ENCODE data around the gene RFT1.
A peak's percentile ranks its signal among the peaks of the same experiment; 100 is the strongest.

The RFT1 gene

GRCh38 chr3:53130179-53131061 lies at the start of gene RFT1:
Gene RFT1 (minus strand): TSS chr3:53130435. CDS start chr3:53130400, 35 bp downstream.
- Histone ChIP-seq H3K27me3 (ENCODE audit: control insufficient read depth in 1 of 2, insufficient read depth in 2 of 2, low read length in 2 of 2) (no peaks in the 10 kb centered on the region), H3K36me3 (ENCODE audit: control insufficient read depth in 2 of 2, insufficient read depth in 2 of 2, low read length in 2 of 2) (peaks cover 7 to 10% of the 10 kb centered on the region in 2 donors), H3K9ac (ENCODE audit: low read length in 2 of 2) (peak within 1 kb of the TSS; percentile 90 to 98), H3K4me3 (ENCODE audit: low read length in 2 of 2) (peak within 1 kb of the TSS; percentile 80 to 96), H3K27ac (ENCODE audit: low read length) (peak within 1 kb of the TSS; percentile 96), H3K4me1 (ENCODE audit: control insufficient read depth, insufficient read depth, low read length) (peaks cover 21% of the 10 kb centered on the region), H3K9me3 (ENCODE audit: control insufficient read depth in 2 of 2, low read length in 2 of 2) (no peaks in the 10 kb centered on the region)

GRCh38 chr3:53179580-53179979 lies 49.3 kb upstream of the RFT1 start:
- H3K9ac ChIP-seq (ENCODE audit: low read length in 2 of 2): no peak overlapping the region
- H3K27me3 ChIP-seq (ENCODE audit: control insufficient read depth in 1 of 2, insufficient read depth in 2 of 2, low read length in 2 of 2): no peaks in the 10 kb centered on the region
- peaks cover 10 to 21% of the 10 kb centered on the region in 2 donors for H3K36me3 ChIP-seq (ENCODE audit: control insufficient read depth in 2 of 2, insufficient read depth in 2 of 2, low read length in 2 of 2)
- H3K4me1 ChIP-seq (ENCODE audit: control insufficient read depth, insufficient read depth, low read length): no peaks in the 10 kb centered on the region
- no peaks in the 10 kb centered on the region for H3K9me3 ChIP-seq (ENCODE audit: control insufficient read depth in 2 of 2, low read length in 2 of 2)
- H3K27ac ChIP-seq (ENCODE audit: low read length): no peak overlapping the region
- no peak overlapping the region for H3K4me3 ChIP-seq (ENCODE audit: low read length in 2 of 2)

GRCh38 chr3:53178246-53178645 lies 48.0 kb upstream of the RFT1 start:
- Histone ChIP-seq H3K9me3 (ENCODE audit: control insufficient read depth in 2 of 2, low read length in 2 of 2) (no peaks in the 10 kb centered on the region), H3K27ac (ENCODE audit: low read length) (no peak overlapping the region), H3K27me3 (ENCODE audit: control insufficient read depth in 1 of 2, insufficient read depth in 2 of 2, low read length in 2 of 2) (no peaks in the 10 kb centered on the region), H3K4me3 (ENCODE audit: low read length in 2 of 2) (no peak overlapping the region), H3K4me1 (ENCODE audit: control insufficient read depth, insufficient read depth, low read length) (no peaks in the 10 kb centered on the region), H3K9ac (ENCODE audit: low read length in 2 of 2) (no peak overlapping the region), H3K36me3 (ENCODE audit: control insufficient read depth in 2 of 2, insufficient read depth in 2 of 2, low read length in 2 of 2) (peaks cover 10 to 23% of the 10 kb centered on the region in 2 donors)

- Histone ChIP-seq H3K27ac (ENCODE audit: low read length) (no peak overlapping the region), H3K9ac (ENCODE audit: low read length in 2 of 2) (no peak overlapping the region), H3K4me3 (ENCODE audit: low read length in 2 of 2) (no peak overlapping the region), H3K27me3 (ENCODE audit: control insufficient read depth in 1 of 2, insufficient read depth in 2 of 2, low read length in 2 of 2) (no peaks in the 10 kb centered on the region), H3K4me1 (ENCODE audit: control insufficient read depth, insufficient read depth, low read length) (no peaks in the 10 kb centered on the region), H3K36me3 (ENCODE audit: control insufficient read depth in 2 of 2, insufficient read depth in 2 of 2, low read length in 2 of 2) (peaks cover 6 to 13% of the 10 kb centered on the region in 2 donors), H3K9me3 (ENCODE audit: control insufficient read depth in 2 of 2, low read length in 2 of 2) (no peaks in the 10 kb centered on the region)
Observed at GRCh38 chr3:53175613-53176540, 45.6 kb upstream of the RFT1 start.

GRCh38 chr3:53174346-53175250 lies 44.4 kb upstream of the RFT1 start:
- Histone ChIP-seq H3K4me3 (ENCODE audit: low read length in 2 of 2) (no peak overlapping the region), H3K9me3 (ENCODE audit: control insufficient read depth in 2 of 2, low read length in 2 of 2) (no peaks in the 10 kb centered on the region), H3K36me3 (ENCODE audit: control insufficient read depth in 2 of 2, insufficient read depth in 2 of 2, low read length in 2 of 2) (peaks cover 0 to 8% of the 10 kb centered on the region in 2 donors), H3K27me3 (ENCODE audit: control insufficient read depth in 1 of 2, insufficient read depth in 2 of 2, low read length in 2 of 2) (no peaks in the 10 kb centered on the region), H3K4me1 (ENCODE audit: control insufficient read depth, insufficient read depth, low read length) (peaks cover 3% of the 10 kb centered on the region), H3K9ac (ENCODE audit: low read length in 2 of 2) (no peak overlapping the region), H3K27ac (ENCODE audit: low read length) (no peak overlapping the region)

GRCh38 chr3:53173107-53173506 lies 42.9 kb upstream of the RFT1 start:
- Histone ChIP-seq H3K9me3 (ENCODE audit: control insufficient read depth in 2 of 2, low read length in 2 of 2) (no peaks in the 10 kb centered on the region), H3K9ac (ENCODE audit: low read length in 2 of 2) (no peak overlapping the region), H3K4me3 (ENCODE audit: low read length in 2 of 2) (no peak overlapping the region), H3K4me1 (ENCODE audit: control insufficient read depth, insufficient read depth, low read length) (peaks cover 3% of the 10 kb centered on the region), H3K36me3 (ENCODE audit: control insufficient read depth in 2 of 2, insufficient read depth in 2 of 2, low read length in 2 of 2) (peaks cover 0 to 2% of the 10 kb centered on the region in 2 donors), H3K27ac (ENCODE audit: low read length) (no peak overlapping the region), H3K27me3 (ENCODE audit: control insufficient read depth in 1 of 2, insufficient read depth in 2 of 2, low read length in 2 of 2) (no peaks in the 10 kb centered on the region)

- Histone ChIP-seq H3K27me3 (ENCODE audit: control insufficient read depth in 1 of 2, insufficient read depth in 2 of 2, low read length in 2 of 2) (no peaks in the 10 kb centered on the region), H3K9me3 (ENCODE audit: control insufficient read depth in 2 of 2, low read length in 2 of 2) (no peaks in the 10 kb centered on the region), H3K9ac (ENCODE audit: low read length in 2 of 2) (no peak overlapping the region), H3K4me1 (ENCODE audit: control insufficient read depth, insufficient read depth, low read length) (peaks cover 6% of the 10 kb centered on the region), H3K27ac (ENCODE audit: low read length) (no peak overlapping the region), H3K36me3 (ENCODE audit: control insufficient read depth in 2 of 2, insufficient read depth in 2 of 2, low read length in 2 of 2) (peaks cover 0 to 2% of the 10 kb centered on the region in 2 donors), H3K4me3 (ENCODE audit: low read length in 2 of 2) (no peak overlapping the region)
Observed at GRCh38 chr3:53171827-53172505, 41.7 kb upstream of the RFT1 start.

GRCh38 chr3:53171064-53171418 lies 40.8 kb upstream of the RFT1 start:
- H3K9ac ChIP-seq (ENCODE audit: low read length in 2 of 2): no peak overlapping the region
- no peak overlapping the region for H3K4me3 ChIP-seq (ENCODE audit: low read length in 2 of 2)
- H3K27me3 ChIP-seq (ENCODE audit: control insufficient read depth in 1 of 2, insufficient read depth in 2 of 2, low read length in 2 of 2): no peaks in the 10 kb centered on the region
- no peak overlapping the region for H3K27ac ChIP-seq (ENCODE audit: low read length)
- H3K4me1 ChIP-seq (ENCODE audit: control insufficient read depth, insufficient read depth, low read length): peaks cover 11% of the 10 kb centered on the region
- H3K9me3 ChIP-seq (ENCODE audit: control insufficient read depth in 2 of 2, low read length in 2 of 2): no peaks in the 10 kb centered on the region
- peaks cover 0 to 2% of the 10 kb centered on the region in 2 donors for H3K36me3 ChIP-seq (ENCODE audit: control insufficient read depth in 2 of 2, insufficient read depth in 2 of 2, low read length in 2 of 2)

GRCh38 chr3:53170325-53171063 lies 40.3 kb upstream of the RFT1 start:
- H3K9ac ChIP-seq (ENCODE audit: low read length in 2 of 2): no peak overlapping the region
- H3K27me3 ChIP-seq (ENCODE audit: control insufficient read depth in 1 of 2, insufficient read depth in 2 of 2, low read length in 2 of 2): no peaks in the 10 kb centered on the region
- H3K4me3 ChIP-seq (ENCODE audit: low read length in 2 of 2): no peak overlapping the region
- no peak overlapping the region for H3K27ac ChIP-seq (ENCODE audit: low read length)
- H3K9me3 ChIP-seq (ENCODE audit: control insufficient read depth in 2 of 2, low read length in 2 of 2): no peaks in the 10 kb centered on the region
- H3K4me1 ChIP-seq (ENCODE audit: control insufficient read depth, insufficient read depth, low read length): peaks cover 11% of the 10 kb centered on the region
- H3K36me3 ChIP-seq (ENCODE audit: control insufficient read depth in 2 of 2, insufficient read depth in 2 of 2, low read length in 2 of 2): peaks cover 0 to 2% of the 10 kb centered on the region in 2 donors

Data from stomach smooth muscle (tissue), 2 donors.